ENCODE results near the gene BEAN1.

GRCh38 chr16:66399031-66399430, 28.1 kb upstream of the BEAN1 start:
- TF ChIP-seq CTCF (IDR thresholded peaks at IDR 0.05; ENCODE audit: insufficient read depth, low read length), result no peak
- TF ChIP-seq POLR2AphosphoS5 (IDR thresholded peaks at IDR 0.05; ENCODE audit: low read depth), result no peak
- TF ChIP-seq GABPA (IDR thresholded peaks at IDR 0.05; ENCODE audit: low read depth), result no peak

Data from HL-60 (cell line).